GM23338 (cell line): Measurements from ENCODE around the gene GON7. TPM values are rescaled to one million over a fixed set of nuclear protein-coding genes. Genes with fewer than 3 reads are reported as not detected.

ENCODE experiments used
- ATAC-seq: fragments of 200-7000 bp; cut with Tn5 transposase; 3 replicates; pipeline ENCODE4 v1.9.1; 2020
- DNase-seq: peaks from one replicate; pipeline ENCODE4 v3.0.0-alpha.2; 2015; ENCODE audit warnings: low spot score
- H2AFZ ChIP-seq: fragments of 200-600 bp; sonication (generic); 2 replicates; pipeline ENCODE4 v1.8.0; 2016; ENCODE audit warnings: antibody characterized with exemption, mild to moderate bottlenecking, moderate library complexity
- H3F3A ChIP-seq: fragments of 200-600 bp; sonication (generic); replicated peaks from 2 replicates; pipeline ENCODE4 v1.8.0; 2017; ENCODE audit warnings: antibody characterized with exemption, mixed run types, low read depth
- H3K27ac ChIP-seq: fragments of 200-600 bp; sonication (generic); 2 replicates; pipeline ENCODE4 v1.6.1; 2016; ENCODE audit warnings: low read depth
- H3K27me3 ChIP-seq: fragments of 200-600 bp; sonication (generic); 2 replicates; pipeline ENCODE4 v1.8.0; 2016; ENCODE audit warnings: mild to moderate bottlenecking, mixed run types, moderate library complexity; ENCODE audit not compliant: insufficient read depth
- H3K36me3 ChIP-seq: fragments of 200-600 bp; sonication (generic); 2 replicates; pipeline ENCODE4 v1.8.0; 2016; ENCODE audit warnings: mild to moderate bottlenecking; ENCODE audit not compliant: insufficient read depth
- H3K4me1 ChIP-seq: fragments of 200-600 bp; sonication (generic); 2 replicates; pipeline ENCODE4 v1.8.0; 2016; ENCODE audit warnings: mild to moderate bottlenecking, moderate library complexity; ENCODE audit not compliant: insufficient read depth
- H3K4me2 ChIP-seq: fragments of 200-600 bp; sonication (generic); 2 replicates; pipeline ENCODE4 v1.7.1; 2017; ENCODE audit warnings: mixed run types
- H3K4me3 ChIP-seq: fragments of 200-600 bp; sonication (generic); 2 replicates; pipeline ENCODE4 v1.6.1; 2016; ENCODE audit warnings: mixed run types
- H3K79me2 ChIP-seq: fragments of 200-600 bp; sonication (generic); replicated peaks from 2 replicates; pipeline ENCODE4 v1.8.0; 2017; ENCODE audit warnings: mild to moderate bottlenecking; ENCODE audit not compliant: insufficient read depth
- H3K9me2 ChIP-seq: fragments of 200-600 bp; sonication (generic); 2 replicates; pipeline ENCODE4 v1.8.0; 2017; ENCODE audit not compliant: insufficient read depth
- H4K20me1 ChIP-seq: fragments of 200-600 bp; sonication (generic); replicated peaks from 2 replicates; pipeline ENCODE4 v1.8.0; 2017; ENCODE audit warnings: mild to moderate bottlenecking; ENCODE audit not compliant: insufficient read depth
- H3K27ac Mint-ChIP-seq: 2 replicates; pipeline ENCODE4 v1.8.0; 2020; ENCODE audit warnings: inconsistent platforms, mild to moderate bottlenecking, moderate library complexity, mixed read lengths
- H3K27me3 Mint-ChIP-seq: 3 replicates; pipeline ENCODE4 v1.8.0; 2022; ENCODE audit warnings: low read depth, mild to moderate bottlenecking, moderate library complexity, mixed read lengths, inconsistent platforms; ENCODE audit not compliant: insufficient read depth, poor library complexity
- H3K36me3 Mint-ChIP-seq: 3 replicates; pipeline ENCODE4 v1.8.0; 2021; ENCODE audit warnings: low read depth, mild to moderate bottlenecking, inconsistent platforms, moderate library complexity, mixed read lengths
- H3K4me1 Mint-ChIP-seq: 3 replicates; pipeline ENCODE4 v1.8.0; 2020; ENCODE audit warnings: mild to moderate bottlenecking, inconsistent platforms, mixed read lengths
- H3K4me3 Mint-ChIP-seq: 3 replicates; pipeline ENCODE4 v1.8.0; 2021; ENCODE audit warnings: moderate library complexity, mild to moderate bottlenecking, inconsistent platforms, mixed read lengths
- H3K9me3 Mint-ChIP-seq: 3 replicates; pipeline ENCODE4 v1.8.0; 2020; ENCODE audit warnings: moderate library complexity, mild to moderate bottlenecking, inconsistent platforms, mixed read lengths
- CREB1 ChIP-seq: fragments of 250-450 bp; sonication (Bioruptor Pico); IDR thresholded peaks from 2 replicates; pipeline ENCODE4 v1.5.0; 2020; ENCODE audit warnings: low read depth, mild to moderate bottlenecking, moderate library complexity
- EZH2 ChIP-seq: fragments of 200-600 bp; sonication (generic); IDR thresholded peaks from one replicate; pipeline ENCODE4 v1.8.0; 2017; ENCODE audit warnings: antibody characterized with exemption, mild to moderate bottlenecking, low read depth; ENCODE audit not compliant: unreplicated experiment
- EZH2phosphoT487 ChIP-seq: fragments of 200-600 bp; sonication (generic); IDR thresholded peaks from one replicate; pipeline ENCODE4 v1.8.1; 2018; ENCODE audit warnings: antibody characterized with exemption; ENCODE audit not compliant: unreplicated experiment
- ZNF114 ChIP-seq: fragments of 250-450 bp; sonication (Bioruptor Pico); IDR thresholded peaks from 2 replicates; pipeline ENCODE4 v1.5.0; 2020; ENCODE audit warnings: mild to moderate bottlenecking, moderate library complexity
- ZNF331 ChIP-seq: fragments of 250-450 bp; sonication (Bioruptor Pico); IDR thresholded peaks from 2 replicates; pipeline ENCODE4 v1.5.0; 2020; ENCODE audit warnings: low read depth, mild to moderate bottlenecking, moderate library complexity
- polyA plus RNA-seq: library from polyadenylated mRNA; unstranded; fragments of >200 nt; fragmentation: Nextera tagmentation; extraction: Ambion mirVana; gene quantifications from 2 replicates; pipeline ENCODE4 v1.2.1, GENCODE V29; 2016
- total RNA-seq: library from RNA; depleted of rRNA; stranded (reverse); fragments of >200 nt; shearing (Covaris generic); gene quantifications from 2 replicates; pipeline ENCODE4 v1.2.3, GENCODE V29; 2014
- TF ChIP-seq, protein P1 (sequence below): IDR thresholded peaks from 2 replicates; pipeline ENCODE4 v1.6.1; 2016; ENCODE audit warnings: antibody characterized with exemption
- TF ChIP-seq, protein P2 (sequence below): fragments of 250-450 bp; sonication (Bioruptor Pico); IDR thresholded peaks from 2 replicates; pipeline ENCODE4 v1.5.0; 2020; ENCODE audit warnings: mild to moderate bottlenecking, moderate library complexity

The GON7 gene
- total and polyA plus RNA-seq, 2 experiments from 2014 or later: 12.8 to 16.6 TPM

DNA sequence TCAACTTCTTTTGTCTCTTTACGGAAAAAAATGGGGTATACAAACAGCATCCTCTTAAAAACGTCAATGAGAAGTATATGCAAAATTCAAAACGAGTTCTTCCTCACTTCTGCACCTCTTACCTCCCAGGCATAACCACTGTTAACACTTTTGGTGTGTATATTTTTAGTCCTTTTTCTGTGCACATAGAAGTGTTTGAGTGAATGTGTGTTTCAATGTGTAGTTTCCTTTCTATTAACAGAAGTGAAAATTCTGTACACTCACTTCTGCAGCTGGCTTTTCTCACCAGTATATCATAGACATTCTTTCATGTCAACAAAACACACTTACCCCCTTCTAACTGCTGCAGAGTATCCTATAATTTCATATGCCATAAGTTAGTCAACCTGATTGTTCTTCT lies 5.6 kb upstream of the GON7 start:
- Histone ChIP-seq H3K4me2 (no peak overlapping the region), H3F3A (peaks cover 4% of the 10 kb centered on the region; the same call in 1 of the 2 replicates), H3K36me3 (peaks cover 7% of the 10 kb centered on the region; the same call in 1 of the 2 replicates), H3K27me3 (no peaks in the 10 kb centered on the region), H3K4me1 (no peaks in the 10 kb centered on the region; the same call in 1 of the 2 replicates), H2AFZ (no peak overlapping the region), H3K27ac (no peak overlapping the region), H3K4me3 (no peak overlapping the region), H4K20me1 (no peaks in the 10 kb centered on the region; the same call in 1 of the 2 replicates), H3K9me2 (no peaks in the 10 kb centered on the region), H3K79me2 (peaks cover 16% of the 10 kb centered on the region; the same call in 1 of the 2 replicates)
- peaks cover 33% of the 10 kb centered on the region for H3K36me3 Mint-ChIP-seq
- DNase-seq (no peak), ATAC-seq (no peak)
- no peaks in the 10 kb centered on the region; the same call in 2 of the 3 replicates for H3K9me3 Mint-ChIP-seq
- H3K4me1 Mint-ChIP-seq: peaks cover 3% of the 10 kb centered on the region; the same call in 2 of the 3 replicates
- H3K27ac Mint-ChIP-seq: no peak overlapping the region
- H3K27me3 Mint-ChIP-seq: peaks cover 1% of the 10 kb centered on the region
- TF ChIP-seq, protein P1, sequence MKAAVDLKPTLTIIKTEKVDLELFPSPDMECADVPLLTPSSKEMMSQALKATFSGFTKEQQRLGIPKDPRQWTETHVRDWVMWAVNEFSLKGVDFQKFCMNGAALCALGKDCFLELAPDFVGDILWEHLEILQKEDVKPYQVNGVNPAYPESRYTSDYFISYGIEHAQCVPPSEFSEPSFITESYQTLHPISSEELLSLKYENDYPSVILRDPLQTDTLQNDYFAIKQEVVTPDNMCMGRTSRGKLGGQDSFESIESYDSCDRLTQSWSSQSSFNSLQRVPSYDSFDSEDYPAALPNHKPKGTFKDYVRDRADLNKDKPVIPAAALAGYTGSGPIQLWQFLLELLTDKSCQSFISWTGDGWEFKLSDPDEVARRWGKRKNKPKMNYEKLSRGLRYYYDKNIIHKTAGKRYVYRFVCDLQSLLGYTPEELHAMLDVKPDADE: no peak
- TF ChIP-seq EZH2 (no peak), ZNF331 (CRISPR knock-in tag) (no peak), ZNF114 (CRISPR knock-in tag) (no peak), CREB1 (CRISPR knock-in tag) (no peak), EZH2phosphoT487 (no peak)
- TF ChIP-seq, protein P2, sequence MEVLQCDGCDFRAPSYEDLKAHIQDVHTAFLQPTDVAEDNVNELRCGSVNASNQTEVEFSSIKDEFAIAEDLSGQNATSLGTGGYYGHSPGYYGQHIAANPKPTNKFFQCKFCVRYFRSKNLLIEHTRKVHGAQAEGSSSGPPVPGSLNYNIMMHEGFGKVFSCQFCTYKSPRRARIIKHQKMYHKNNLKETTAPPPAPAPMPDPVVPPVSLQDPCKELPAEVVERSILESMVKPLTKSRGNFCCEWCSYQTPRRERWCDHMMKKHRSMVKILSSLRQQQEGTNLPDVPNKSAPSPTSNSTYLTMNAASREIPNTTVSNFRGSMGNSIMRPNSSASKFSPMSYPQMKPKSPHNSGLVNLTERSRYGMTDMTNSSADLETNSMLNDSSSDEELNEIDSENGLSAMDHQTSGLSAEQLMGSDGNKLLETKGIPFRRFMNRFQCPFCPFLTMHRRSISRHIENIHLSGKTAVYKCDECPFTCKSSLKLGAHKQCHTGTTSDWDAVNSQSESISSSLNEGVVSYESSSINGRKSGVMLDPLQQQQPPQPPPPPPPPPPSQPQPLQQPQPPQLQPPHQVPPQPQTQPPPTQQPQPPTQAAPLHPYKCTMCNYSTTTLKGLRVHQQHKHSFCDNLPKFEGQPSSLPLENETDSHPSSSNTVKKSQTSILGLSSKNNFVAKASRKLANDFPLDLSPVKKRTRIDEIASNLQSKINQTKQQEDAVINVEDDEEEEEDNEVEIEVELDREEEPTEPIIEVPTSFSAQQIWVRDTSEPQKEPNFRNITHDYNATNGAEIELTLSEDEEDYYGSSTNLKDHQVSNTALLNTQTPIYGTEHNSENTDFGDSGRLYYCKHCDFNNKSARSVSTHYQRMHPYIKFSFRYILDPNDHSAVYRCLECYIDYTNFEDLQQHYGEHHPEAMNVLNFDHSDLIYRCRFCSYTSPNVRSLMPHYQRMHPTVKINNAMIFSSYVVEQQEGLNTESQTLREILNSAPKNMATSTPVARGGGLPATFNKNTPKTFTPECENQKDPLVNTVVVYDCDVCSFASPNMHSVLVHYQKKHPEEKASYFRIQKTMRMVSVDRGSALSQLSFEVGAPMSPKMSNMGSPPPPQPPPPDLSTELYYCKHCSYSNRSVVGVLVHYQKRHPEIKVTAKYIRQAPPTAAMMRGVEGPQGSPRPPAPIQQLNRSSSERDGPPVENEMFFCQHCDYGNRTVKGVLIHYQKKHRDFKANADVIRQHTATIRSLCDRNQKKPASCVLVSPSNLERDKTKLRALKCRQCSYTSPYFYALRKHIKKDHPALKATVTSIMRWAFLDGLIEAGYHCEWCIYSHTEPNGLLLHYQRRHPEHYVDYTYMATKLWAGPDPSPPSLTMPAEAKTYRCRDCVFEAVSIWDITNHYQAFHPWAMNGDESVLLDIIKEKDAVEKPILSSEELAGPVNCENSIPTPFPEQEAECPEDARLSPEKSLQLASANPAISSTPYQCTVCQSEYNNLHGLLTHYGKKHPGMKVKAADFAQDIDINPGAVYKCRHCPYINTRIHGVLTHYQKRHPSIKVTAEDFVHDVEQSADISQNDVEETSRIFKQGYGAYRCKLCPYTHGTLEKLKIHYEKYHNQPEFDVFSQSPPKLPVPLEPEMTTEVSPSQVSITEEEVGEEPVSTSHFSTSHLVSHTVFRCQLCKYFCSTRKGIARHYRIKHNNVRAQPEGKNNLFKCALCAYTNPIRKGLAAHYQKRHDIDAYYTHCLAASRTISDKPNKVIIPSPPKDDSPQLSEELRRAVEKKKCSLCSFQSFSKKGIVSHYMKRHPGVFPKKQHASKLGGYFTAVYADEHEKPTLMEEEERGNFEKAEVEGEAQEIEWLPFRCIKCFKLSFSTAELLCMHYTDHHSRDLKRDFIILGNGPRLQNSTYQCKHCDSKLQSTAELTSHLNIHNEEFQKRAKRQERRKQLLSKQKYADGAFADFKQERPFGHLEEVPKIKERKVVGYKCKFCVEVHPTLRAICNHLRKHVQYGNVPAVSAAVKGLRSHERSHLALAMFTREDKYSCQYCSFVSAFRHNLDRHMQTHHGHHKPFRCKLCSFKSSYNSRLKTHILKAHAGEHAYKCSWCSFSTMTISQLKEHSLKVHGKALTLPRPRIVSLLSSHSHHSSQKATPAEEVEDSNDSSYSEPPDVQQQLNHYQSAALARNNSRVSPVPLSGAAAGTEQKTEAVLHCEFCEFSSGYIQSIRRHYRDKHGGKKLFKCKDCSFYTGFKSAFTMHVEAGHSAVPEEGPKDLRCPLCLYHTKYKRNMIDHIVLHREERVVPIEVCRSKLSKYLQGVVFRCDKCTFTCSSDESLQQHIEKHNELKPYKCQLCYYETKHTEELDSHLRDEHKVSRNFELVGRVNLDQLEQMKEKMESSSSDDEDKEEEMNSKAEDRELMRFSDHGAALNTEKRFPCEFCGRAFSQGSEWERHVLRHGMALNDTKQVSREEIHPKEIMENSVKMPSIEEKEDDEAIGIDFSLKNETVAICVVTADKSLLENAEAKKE (CRISPR knock-in tag): no peak
- no peak overlapping the region for H3K4me3 Mint-ChIP-seq
